Muscle of leg (tissue), 11 donors: ENCODE results near the gene RAMACL. TPM values are rescaled to one million over a fixed set of nuclear protein-coding genes. Genes with fewer than 3 reads are reported as not detected.

ENCODE experiments used
- DNase-seq: peaks from one replicate; pipeline ENCODE4 v3.0.0; 2013
- H3K27ac ChIP-seq: one replicate; pipeline ENCODE4 v1.5.1; 2013; ENCODE audit warnings: mild to moderate bottlenecking, low read length, control low read depth
- H3K27me3 ChIP-seq: one replicate; pipeline ENCODE4 v1.6.1; 2013; ENCODE audit warnings: low read length; ENCODE audit not compliant: control insufficient read depth, insufficient read depth
- H3K36me3 ChIP-seq: one replicate; pipeline ENCODE4 v1.6.1; 2013; ENCODE audit warnings: low read length; ENCODE audit not compliant: control insufficient read depth, insufficient read depth
- H3K4me1 ChIP-seq: one replicate; pipeline ENCODE4 v1.6.1; 2013; ENCODE audit warnings: low read length; ENCODE audit not compliant: control insufficient read depth, insufficient read depth
- H3K4me3 ChIP-seq: one replicate; pipeline ENCODE4 v1.5.1; 2013; ENCODE audit warnings: low read length, control low read depth
- H3K9me3 ChIP-seq: replicated peaks from 2 replicates; pipeline ENCODE4 v1.6.1; 2013; ENCODE audit warnings: low read depth, low read length; ENCODE audit not compliant: control insufficient read depth
- WGBS: methylation state at CpG from one replicate; pipeline ENCODE4 v1.1.5; 2013; ENCODE audit warnings: missing lambda C conversion rate; ENCODE audit not compliant: insufficient coverage; 5-methylcytosine and 5-hydroxymethylcytosine counted together
- polyA plus RNA-seq, 8 donors: library from polyadenylated mRNA; unstranded; fragments of 120-200 nt; gene quantifications; one replicate each; pipeline versions ENCODE4 v1.2.1 to v1.2.3, GENCODE V29; 2013; ENCODE audit warnings: inconsistent platforms in 1 of 8, low replicate concordance in 1 of 8; ENCODE audit not compliant: insufficient read length in 8 of 8, insufficient read depth in 1 of 8
- total RNA-seq: library from RNA; stranded (reverse); fragments of 120-200 nt; gene quantifications from one replicate; pipeline ENCODE4 v1.2.4, GENCODE V29; 2013

The RAMACL gene
- total and polyA plus RNA-seq, 9 donors = 0.11 to 0.71 (median 0.15) TPM; not detected in 3

- no peak for DNase-seq
- Histone ChIP-seq H3K27ac (no peak overlapping the region), H3K27me3 (no peaks in the 10 kb centered on the region), H3K4me1 (peaks cover 47% of the 10 kb centered on the region), H3K9me3 (no peaks in the 10 kb centered on the region), H3K4me3 (no peak overlapping the region), H3K36me3 (no peaks in the 10 kb centered on the region)
- 69% methylated on average over 3 of the region's 4 CpGs for WGBS
Observed at GRCh38 chr6:166611631-166612030, 25.2 kb upstream of the RAMACL start.

- H3K36me3 ChIP-seq = no peaks in the 10 kb centered on the region
- H3K4me1 ChIP-seq = peaks cover 39% of the 10 kb centered on the region
- H3K4me3 ChIP-seq = no peak overlapping the region
- no peaks in the 10 kb centered on the region for H3K27me3 ChIP-seq
- DNase-seq = no peak
- H3K9me3 ChIP-seq = no peaks in the 10 kb centered on the region
- WGBS = 63% methylated on average over 5 of the region's 9 CpGs
- peak overlapping the region; percentile 9 for H3K27ac ChIP-seq
Observed at GRCh38 chr6:166610069-166610468, 23.6 kb upstream of the RAMACL start.

- peaks cover 26% of the 10 kb centered on the region for H3K4me1 ChIP-seq
- no peak overlapping the region for H3K4me3 ChIP-seq
- no peak overlapping the region for H3K27ac ChIP-seq
- WGBS = no CpG with 5 or more reads among the region's 4 CpGs
- no peak for DNase-seq
- H3K36me3 ChIP-seq = no peaks in the 10 kb centered on the region
- H3K27me3 ChIP-seq = no peaks in the 10 kb centered on the region
- H3K9me3 ChIP-seq = no peaks in the 10 kb centered on the region
Observed at GRCh38 chr6:166608774-166609173, 22.3 kb upstream of the RAMACL start.

- 79% methylated on average over 3 of the region's 6 CpGs for WGBS
- Histone ChIP-seq H3K27ac (no peak overlapping the region), H3K4me3 (no peak overlapping the region), H3K36me3 (no peaks in the 10 kb centered on the region), H3K27me3 (no peaks in the 10 kb centered on the region), H3K4me1 (peaks cover 12% of the 10 kb centered on the region), H3K9me3 (no peaks in the 10 kb centered on the region)
- no peak for DNase-seq
Observed at GRCh38 chr6:166605752-166606151, 19.3 kb upstream of the RAMACL start.

- DNase-seq = no peak
- Histone ChIP-seq H3K36me3 (no peaks in the 10 kb centered on the region), H3K27ac (no peak overlapping the region), H3K9me3 (no peaks in the 10 kb centered on the region), H3K4me3 (no peak overlapping the region), H3K27me3 (no peaks in the 10 kb centered on the region), H3K4me1 (peaks cover 7% of the 10 kb centered on the region)
- WGBS = 84% methylated on average over 5 of the region's 6 CpGs
Observed at GRCh38 chr6:166604911-166605310, 18.4 kb upstream of the RAMACL start.

GRCh38 chr6:166604328-166604727, 17.9 kb upstream of the RAMACL start:
- H3K36me3 ChIP-seq = no peaks in the 10 kb centered on the region

GRCh38 chr6:166603043-166603690, 16.7 kb upstream of the RAMACL start:
- no peaks in the 10 kb centered on the region for H3K9me3 ChIP-seq
- no peaks in the 10 kb centered on the region for H3K36me3 ChIP-seq
- no peaks in the 10 kb centered on the region for H3K27me3 ChIP-seq
- peak; percentile 64 for DNase-seq
- 60% methylated on average over 13 of the region's 14 CpGs for WGBS
- H3K4me3 ChIP-seq = no peak overlapping the region
- H3K27ac ChIP-seq = peak overlapping the region; percentile 26
- H3K4me1 ChIP-seq = peaks cover 7% of the 10 kb centered on the region

More at GRCh38 chr6:166604328-166604727, 17.9 kb upstream of the RAMACL start:
- peaks cover 7% of the 10 kb centered on the region for H3K4me1 ChIP-seq
- H3K4me3 ChIP-seq = no peak overlapping the region
- DNase-seq = no peak
- no peaks in the 10 kb centered on the region for H3K9me3 ChIP-seq
- H3K27me3 ChIP-seq = no peaks in the 10 kb centered on the region
- WGBS = 100% methylated on average over 1 of the region's 9 CpGs
- no peak overlapping the region for H3K27ac ChIP-seq

- DNase-seq = no peak
- Histone ChIP-seq H3K4me3 (no peak overlapping the region), H3K27me3 (no peaks in the 10 kb centered on the region), H3K36me3 (peaks cover under 1% of the 10 kb centered on the region), H3K4me1 (peaks cover 7% of the 10 kb centered on the region), H3K9me3 (no peaks in the 10 kb centered on the region), H3K27ac (no peak overlapping the region)
- WGBS = no CpG with 5 or more reads among the region's 10 CpGs
Observed at GRCh38 chr6:166601956-166602355, 15.5 kb upstream of the RAMACL start.

GRCh38 chr6:166600931-166601330, 14.5 kb upstream of the RAMACL start:
- DNase-seq = no peak
- Histone ChIP-seq H3K9me3 (no peaks in the 10 kb centered on the region), H3K27ac (no peak overlapping the region), H3K4me1 (peaks cover 7% of the 10 kb centered on the region), H3K4me3 (no peak overlapping the region), H3K36me3 (peaks cover 3% of the 10 kb centered on the region), H3K27me3 (no peaks in the 10 kb centered on the region)
- no CpG with 5 or more reads among the region's 2 CpGs for WGBS

GRCh38 chr6:166599205-166599604, 12.7 kb upstream of the RAMACL start:
- Histone ChIP-seq H3K27ac (peak overlapping the region; percentile 57), H3K9me3 (no peaks in the 10 kb centered on the region), H3K36me3 (peaks cover 3% of the 10 kb centered on the region), H3K27me3 (no peaks in the 10 kb centered on the region), H3K4me3 (no peak overlapping the region), H3K4me1 (peaks cover 7% of the 10 kb centered on the region)
- DNase-seq = no peak
- no CpG with 5 or more reads among the region's 5 CpGs for WGBS
